ENCODE measurements around the gene MKI67. TPM values are rescaled to one million over a fixed set of nuclear protein-coding genes. Genes with fewer than 3 reads are reported as not detected.

Gene MKI67
- total RNA-seq, 3 donors from 2014 or later, result 7.7 to 54.7 (median 14.0) TPM

- Histone ChIP-seq H3K9me3 (no peaks in the 10 kb centered on the region), H3K4me1 (ENCODE audit: low read depth) (no peaks in the 10 kb centered on the region), H3K36me3 (ENCODE audit: low read depth) (no peaks in the 10 kb centered on the region), H3K4me3 (no peak overlapping the region)
- intact Hi-C loops (cut with DNase I, micrococcal nuclease), result loop anchor here in 1 of 2 donors (10.0 kb wide), 1 partner anchor 76 kb away; no protein-coding TSS in a partner anchor
- TF ChIP-seq, protein P1, sequence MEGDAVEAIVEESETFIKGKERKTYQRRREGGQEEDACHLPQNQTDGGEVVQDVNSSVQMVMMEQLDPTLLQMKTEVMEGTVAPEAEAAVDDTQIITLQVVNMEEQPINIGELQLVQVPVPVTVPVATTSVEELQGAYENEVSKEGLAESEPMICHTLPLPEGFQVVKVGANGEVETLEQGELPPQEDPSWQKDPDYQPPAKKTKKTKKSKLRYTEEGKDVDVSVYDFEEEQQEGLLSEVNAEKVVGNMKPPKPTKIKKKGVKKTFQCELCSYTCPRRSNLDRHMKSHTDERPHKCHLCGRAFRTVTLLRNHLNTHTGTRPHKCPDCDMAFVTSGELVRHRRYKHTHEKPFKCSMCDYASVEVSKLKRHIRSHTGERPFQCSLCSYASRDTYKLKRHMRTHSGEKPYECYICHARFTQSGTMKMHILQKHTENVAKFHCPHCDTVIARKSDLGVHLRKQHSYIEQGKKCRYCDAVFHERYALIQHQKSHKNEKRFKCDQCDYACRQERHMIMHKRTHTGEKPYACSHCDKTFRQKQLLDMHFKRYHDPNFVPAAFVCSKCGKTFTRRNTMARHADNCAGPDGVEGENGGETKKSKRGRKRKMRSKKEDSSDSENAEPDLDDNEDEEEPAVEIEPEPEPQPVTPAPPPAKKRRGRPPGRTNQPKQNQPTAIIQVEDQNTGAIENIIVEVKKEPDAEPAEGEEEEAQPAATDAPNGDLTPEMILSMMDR (IDR thresholded peaks at IDR 0.05), result no peak
- no peak for ATAC-seq
- DNase-seq, result no peak
These were observed 24.8 kb upstream of the MKI67 start for GRCh38 chr10:128151031-128151430.

DNA sequence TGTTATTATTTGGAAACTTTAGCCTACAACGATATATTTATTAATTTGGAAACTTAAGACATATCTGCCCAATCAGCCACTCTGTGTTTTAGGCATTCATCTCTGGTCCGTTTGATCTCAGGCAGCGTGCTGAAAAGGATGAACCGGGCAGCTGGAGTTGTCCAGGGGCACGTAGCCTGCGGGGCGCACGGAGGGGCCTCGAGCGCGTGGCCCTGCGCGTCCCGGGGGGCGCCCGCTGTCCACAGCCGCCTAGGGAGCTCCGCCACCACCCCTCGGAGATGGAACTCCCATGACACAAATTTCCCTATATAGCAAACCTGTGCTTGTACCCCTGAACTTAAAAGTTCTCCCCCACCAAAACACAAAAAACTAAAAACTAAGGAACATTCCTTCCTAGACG lies 24.3 kb upstream of the MKI67 start:
- no peak overlapping the region for H3K4me3 ChIP-seq
- no peaks in the 10 kb centered on the region for H3K4me1 ChIP-seq (ENCODE audit: low read depth)
- intact Hi-C loops (cut with DNase I, micrococcal nuclease), result loop anchor here in 1 of 2 donors (10.0 kb wide), 1 partner anchor 76 kb away; no protein-coding TSS in a partner anchor
- H3K36me3 ChIP-seq (ENCODE audit: low read depth), result no peaks in the 10 kb centered on the region
- H3K9me3 ChIP-seq, result no peaks in the 10 kb centered on the region
- TF ChIP-seq, protein P1 (IDR thresholded peaks at IDR 0.05), result no peak
- ATAC-seq (no peak), DNase-seq (no peak)

DNA sequence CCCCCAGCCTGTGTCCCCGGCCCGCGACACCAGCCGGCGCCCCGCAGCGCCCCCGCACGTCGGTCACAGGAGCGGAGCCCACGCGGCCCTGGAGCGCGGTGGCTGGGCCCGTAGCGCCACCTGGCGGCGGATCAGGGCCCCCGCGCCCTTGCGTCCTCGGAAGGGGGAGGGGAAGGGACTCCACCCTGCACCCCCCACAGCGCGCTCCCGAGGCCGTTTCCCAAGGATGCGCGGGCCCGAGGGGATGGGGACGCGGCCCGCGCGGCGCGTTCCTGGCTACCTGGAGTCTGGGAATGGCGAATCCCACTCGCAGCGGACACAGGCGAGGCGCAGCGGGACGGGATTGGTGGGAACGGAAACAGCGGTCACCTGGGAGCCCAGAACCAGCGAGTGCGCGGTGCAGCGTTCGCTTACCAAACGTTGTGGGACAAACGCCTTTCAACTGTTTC lies 23.8 kb upstream of the MKI67 start:
- Histone ChIP-seq H3K9me3 (no peaks in the 10 kb centered on the region), H3K4me1 (ENCODE audit: low read depth) (no peaks in the 10 kb centered on the region)

DNA sequence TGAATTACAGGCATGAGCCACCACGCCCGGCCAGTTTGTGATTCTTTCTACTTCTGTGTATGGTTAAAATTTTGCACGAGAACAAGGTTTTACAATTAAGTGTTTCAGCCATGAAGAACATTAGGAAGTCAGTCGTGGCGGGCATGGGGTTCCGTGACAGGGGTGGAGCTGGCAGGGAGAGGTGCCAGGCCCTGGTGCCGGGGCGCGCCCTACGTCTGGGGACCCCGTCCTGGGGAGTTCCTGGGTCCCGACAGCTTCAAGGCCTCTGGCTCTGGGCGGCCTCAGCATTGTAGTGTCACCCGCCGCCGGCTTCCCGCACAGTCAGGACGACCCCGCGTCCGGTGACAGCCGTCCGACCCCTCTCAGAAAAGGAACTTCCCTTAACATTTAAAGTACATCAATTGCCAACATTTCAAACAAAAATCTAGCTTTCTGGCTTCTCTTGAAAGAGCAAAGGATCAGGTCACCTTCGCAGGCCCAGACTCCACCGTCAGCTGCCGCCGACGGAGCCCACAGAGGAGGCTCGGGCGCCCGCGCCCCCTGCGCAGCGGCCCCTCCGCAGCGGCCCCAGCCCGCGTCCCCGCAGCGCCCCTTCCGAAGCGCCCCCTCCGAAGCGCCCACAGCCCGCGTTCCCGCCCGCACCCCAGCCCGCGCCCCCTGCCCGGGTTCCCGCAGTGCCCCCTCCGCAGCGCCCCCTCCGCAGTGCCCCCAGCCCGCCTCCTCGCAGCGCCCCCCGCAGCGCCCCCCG lies 23.2 kb upstream of the MKI67 start:
- DNase-seq, result peak in 1 of 3 donors; percentile 48
- H3K36me3 ChIP-seq (ENCODE audit: low read depth), result no peaks in the 10 kb centered on the region
- no peak overlapping the region for H3K4me3 ChIP-seq
- no peak for ATAC-seq
- TF ChIP-seq, protein P1 (IDR thresholded peaks at IDR 0.05), result no peak
- H3K9me3 ChIP-seq, result no peaks in the 10 kb centered on the region
- intact Hi-C loops (cut with DNase I, micrococcal nuclease), result loop anchor here in 1 of 2 donors (10.0 kb wide), 1 partner anchor 75 kb away; no protein-coding TSS in a partner anchor
- no peaks in the 10 kb centered on the region for H3K4me1 ChIP-seq (ENCODE audit: low read depth)

More for the DNA sequence above, 23.8 kb upstream of the MKI67 start:
- intact Hi-C loops (cut with DNase I, micrococcal nuclease), result loop anchor here in 1 of 2 donors (10.0 kb wide), 1 partner anchor 75 kb away; no protein-coding TSS in a partner anchor
- H3K4me3 ChIP-seq, result no peak overlapping the region
- DNase-seq, result peak; percentile 75 to 87 (median 79)
- no peaks in the 10 kb centered on the region for H3K36me3 ChIP-seq (ENCODE audit: low read depth)
- ATAC-seq, result peak; percentile 100
- TF ChIP-seq, protein P1 (IDR thresholded peaks at IDR 0.05), result peak; percentile 97

DNA sequence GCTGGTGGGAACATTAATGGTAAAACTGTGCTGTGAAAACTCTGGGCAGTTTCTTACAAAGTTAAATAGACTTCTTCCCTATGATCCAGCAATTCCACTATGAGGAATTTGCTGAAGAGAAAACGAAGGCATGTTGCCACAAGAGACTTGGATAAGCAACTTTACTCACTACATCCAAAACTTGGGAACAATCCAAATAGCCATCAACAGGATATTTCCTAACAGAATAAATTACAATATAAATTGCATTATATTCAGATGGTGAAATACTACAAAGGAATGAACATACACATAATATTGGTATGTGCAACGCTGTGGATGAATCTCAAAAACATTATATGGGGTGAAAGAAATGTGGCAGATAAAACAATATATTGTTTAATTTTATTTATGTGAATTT lies 21.4 kb upstream of the MKI67 start:
- H3K4me3 ChIP-seq, result no peak overlapping the region
- TF ChIP-seq, protein P1 (IDR thresholded peaks at IDR 0.05), result no peak
- H3K4me1 ChIP-seq (ENCODE audit: low read depth), result no peaks in the 10 kb centered on the region
- DNase-seq (no peak), ATAC-seq (no peak)
- no peaks in the 10 kb centered on the region for H3K36me3 ChIP-seq (ENCODE audit: low read depth)
- no peaks in the 10 kb centered on the region for H3K9me3 ChIP-seq
- intact Hi-C loops (cut with DNase I, micrococcal nuclease), result no loop called here

Measured in mucosa of descending colon (tissue), 3 donors.